DOHH2 (cell line): ENCODE measurements around the gene EML6.

Experiments
- EZH2phosphoT487 ChIP-seq: fragments of 200-600 bp; sonication (generic); IDR thresholded peaks from 2 replicates; pipeline ENCODE4 v1.6.1; 2017; ENCODE audit warnings: borderline replicate concordance, mild to moderate bottlenecking, antibody characterized with exemption, low read length, moderate library complexity, mixed read lengths
- TF ChIP-seq, protein P1 (sequence below): fragments of 200-600 bp; sonication (generic); IDR thresholded peaks from one replicate; pipeline ENCODE4 v1.5.1; 2014; ENCODE audit warnings: antibody characterized with exemption, mild to moderate bottlenecking, low read depth, low read length; ENCODE audit not compliant: poor library complexity, severe bottlenecking

DNA sequence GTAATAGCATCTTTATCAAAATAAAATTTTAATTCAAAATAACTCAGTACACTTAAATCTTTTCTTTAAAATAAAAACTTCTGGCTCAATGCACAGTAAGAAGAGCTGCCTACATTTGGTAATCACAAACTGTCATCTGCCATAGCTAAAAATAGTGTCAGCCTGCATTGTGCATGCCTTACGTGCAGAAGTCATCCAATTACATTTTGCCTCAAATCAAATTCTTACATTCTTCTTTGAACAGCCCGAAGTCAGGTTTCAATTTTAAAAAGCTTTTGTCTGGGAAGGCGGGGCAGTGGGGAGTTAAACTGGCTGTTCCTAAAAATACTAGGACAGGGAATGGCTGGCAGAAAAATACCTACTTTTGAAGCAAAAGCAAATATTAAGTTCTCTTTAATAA, 275.7 kb downstream of the EML6 start:
- TF ChIP-seq, protein P1, sequence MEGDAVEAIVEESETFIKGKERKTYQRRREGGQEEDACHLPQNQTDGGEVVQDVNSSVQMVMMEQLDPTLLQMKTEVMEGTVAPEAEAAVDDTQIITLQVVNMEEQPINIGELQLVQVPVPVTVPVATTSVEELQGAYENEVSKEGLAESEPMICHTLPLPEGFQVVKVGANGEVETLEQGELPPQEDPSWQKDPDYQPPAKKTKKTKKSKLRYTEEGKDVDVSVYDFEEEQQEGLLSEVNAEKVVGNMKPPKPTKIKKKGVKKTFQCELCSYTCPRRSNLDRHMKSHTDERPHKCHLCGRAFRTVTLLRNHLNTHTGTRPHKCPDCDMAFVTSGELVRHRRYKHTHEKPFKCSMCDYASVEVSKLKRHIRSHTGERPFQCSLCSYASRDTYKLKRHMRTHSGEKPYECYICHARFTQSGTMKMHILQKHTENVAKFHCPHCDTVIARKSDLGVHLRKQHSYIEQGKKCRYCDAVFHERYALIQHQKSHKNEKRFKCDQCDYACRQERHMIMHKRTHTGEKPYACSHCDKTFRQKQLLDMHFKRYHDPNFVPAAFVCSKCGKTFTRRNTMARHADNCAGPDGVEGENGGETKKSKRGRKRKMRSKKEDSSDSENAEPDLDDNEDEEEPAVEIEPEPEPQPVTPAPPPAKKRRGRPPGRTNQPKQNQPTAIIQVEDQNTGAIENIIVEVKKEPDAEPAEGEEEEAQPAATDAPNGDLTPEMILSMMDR = no peak
- TF ChIP-seq EZH2phosphoT487 = no peak
